Left colon (tissue), 2 donors: Measurements from ENCODE around the gene STRIT1. TPM values are rescaled to one million over a fixed set of nuclear protein-coding genes. Genes with fewer than 3 reads are reported as not detected.

Experiments
- total RNA-seq, 2 donors: library from RNA; stranded (reverse); fragmentation: NEBNext Ultra II Directional; extraction: Animal tissue kit (Norgen Biotek cat#: 25700); gene quantifications; one replicate each; pipeline ENCODE4 v1.2.1, GENCODE V29; 2021
- donor health status: DM: no; HTN: no; CAD: no.
- donor health status: DM: yes; HTN: yes; CAD: no.

The STRIT1 gene
- total RNA-seq, 2 donors from 2014 or later, result not detected

Other genes with a start within 250 kb of the STRIT1 start
- 1 to 10 TPM; 1.1 to 1.8 TPM for gene MME, start 213.4 kb downstream of the STRIT1 start, total RNA-seq